GM13976 (cell line): ENCODE results near the gene ZNF837.
"Not testable (repeated sequence)": the region's sequence is repeated elsewhere in the genome, so short reads cannot be mapped to it uniquely, and the experiment has no call there.

Experiments used
- DNase-seq: peaks from one replicate; pipeline ENCODE4 v3.0.0; 2012; ENCODE audit warnings: low spot score
- CTCF ChIP-seq: IDR thresholded peaks from 2 replicates; pipeline ENCODE4 v1.5.1; 2012; ENCODE audit warnings: borderline replicate concordance, mild to moderate bottlenecking; ENCODE audit not compliant: insufficient read depth; ENCODE audit errors: extremely low read depth, missing control alignments, control extremely low read depth
- in situ Hi-C: fragments of 300-500 bp; cut with MboI; formaldehyde crosslinking; loops from one replicate; pipeline ENCODE4 v1.12.0; 2022; ENCODE audit warnings: low sequenced_read_pairs, mixed read lengths, inconsistent platforms; ENCODE audit not compliant: unreplicated experiment

The ZNF837 gene

GRCh38 chr19:58350001-58350861 is 30.6 kb downstream of the ZNF837 start:
- in situ Hi-C loops, result no loop called here
- DNase-seq, result no peak
- no peak for TF ChIP-seq CTCF

- in situ Hi-C loops, result no loop called here
- DNase-seq, result no peak
- no peak for TF ChIP-seq CTCF
These were observed 31.2 kb downstream of the ZNF837 start for GRCh38 chr19:58349590-58349989.

GRCh38 chr19:58348080-58348479 is 32.8 kb downstream of the ZNF837 start:
- DNase-seq, in situ Hi-C loops: not testable (repeated sequence)

GRCh38 chr19:58346961-58347929 is 33.6 kb downstream of the ZNF837 start:
- DNase-seq, result peak; percentile 96
- no peak for TF ChIP-seq CTCF

GRCh38 chr19:58345558-58345957 is 35.3 kb downstream of the ZNF837 start:
- TF ChIP-seq CTCF, result no peak
- in situ Hi-C loops, result no loop called here
- no peak for DNase-seq

More at GRCh38 chr19:58346961-58347929, 33.6 kb downstream of the ZNF837 start:
- in situ Hi-C loops, result no loop called here

GRCh38 chr19:58338825-58339558 is 41.8 kb downstream of the ZNF837 start:
- no peak for TF ChIP-seq CTCF
- no peak for DNase-seq
- in situ Hi-C loops, result no loop called here
